GM12892 (cell line): ENCODE measurements around the gene KCNK13.
"Not testable (repeated sequence)": the region's sequence is repeated elsewhere in the genome, so short reads cannot be mapped to it uniquely, and the experiment has no call there.

ENCODE experiments used
- DNase-seq: peaks from one replicate; pipeline ENCODE4 v3.0.0; 2011; ENCODE audit not compliant: insufficient read length
- FAIRE-seq: peaks from 2 replicates; lab custom pipeline; 2011; peaks lifted over from hg19 to GRCh38; lab: Jason Lieb, UNC
- POLR2A ChIP-seq: IDR thresholded peaks from 2 replicates; pipeline ENCODE4 v1.6.1; 2011; ENCODE audit warnings: low read depth, low read length, control low read depth
- POLR2AphosphoS5 ChIP-seq: IDR thresholded peaks from 2 replicates; pipeline ENCODE4 v1.6.1; 2011; ENCODE audit warnings: low read depth, low read length, control low read depth
- TAF1 ChIP-seq: IDR thresholded peaks from 2 replicates; pipeline ENCODE4 v1.6.1; 2011; ENCODE audit warnings: low read depth, mild to moderate bottlenecking, control low read depth, low read length, borderline replicate concordance

KCNK13 gene

GRCh38 chr14:90184094-90184493 is 122.3 kb downstream of the KCNK13 start:
- FAIRE-seq (no peak), DNase-seq (no peak)
- no peak for TF ChIP-seq TAF1
- no peak for TF ChIP-seq POLR2A
- no peak for TF ChIP-seq POLR2AphosphoS5

- TF ChIP-seq TAF1 (no peak), POLR2A (no peak), POLR2AphosphoS5 (no peak)
- FAIRE-seq (no peak), DNase-seq (no peak)
These were observed 122.9 kb downstream of the KCNK13 start for GRCh38 chr14:90184571-90185266.

GRCh38 chr14:90188588-90188987 is 126.8 kb downstream of the KCNK13 start:
- no peak for FAIRE-seq
- TF ChIP-seq POLR2AphosphoS5 = no peak
- TF ChIP-seq TAF1 = no peak
- TF ChIP-seq POLR2A = no peak
- DNase-seq = no peak

- no peak for TF ChIP-seq POLR2A
- no peak for TF ChIP-seq TAF1
- TF ChIP-seq POLR2AphosphoS5 = no peak
- FAIRE-seq = no peak
- DNase-seq = no peak
These were observed 129.4 kb downstream of the KCNK13 start for GRCh38 chr14:90191154-90191553.

- no peak for FAIRE-seq
- DNase-seq = no peak
- TF ChIP-seq TAF1 = no peak
- no peak for TF ChIP-seq POLR2AphosphoS5
- no peak for TF ChIP-seq POLR2A
These were observed 129.8 kb downstream of the KCNK13 start for GRCh38 chr14:90191585-90191984.

- FAIRE-seq (no peak), DNase-seq (no peak)
- no peak for TF ChIP-seq POLR2AphosphoS5
These were observed 132.1 kb downstream of the KCNK13 start for GRCh38 chr14:90193925-90194324.

- FAIRE-seq (no peak), DNase-seq (no peak)
- TF ChIP-seq POLR2A = no peak
- TF ChIP-seq POLR2AphosphoS5 = no peak
- no peak for TF ChIP-seq TAF1
These were observed 132.9 kb downstream of the KCNK13 start for GRCh38 chr14:90194706-90195105.

- DNase-seq = no peak
- TF ChIP-seq TAF1 (no peak), POLR2AphosphoS5 (no peak), POLR2A (no peak)
- FAIRE-seq = no peak
These were observed 136.8 kb downstream of the KCNK13 start for GRCh38 chr14:90198541-90199060.

GRCh38 chr14:90200546-90200945 is 138.8 kb downstream of the KCNK13 start:
- not testable (repeated sequence) for DNase-seq, FAIRE-seq

- FAIRE-seq (no peak), DNase-seq (no peak)
- no peak for TF ChIP-seq TAF1
- no peak for TF ChIP-seq POLR2A
- TF ChIP-seq POLR2AphosphoS5 = no peak
These were observed 139.6 kb downstream of the KCNK13 start for GRCh38 chr14:90201344-90201743.

GRCh38 chr14:90204516-90204915 is 142.7 kb downstream of the KCNK13 start:
- no peak for TF ChIP-seq POLR2AphosphoS5
- TF ChIP-seq TAF1 = no peak
- TF ChIP-seq POLR2A = no peak
- FAIRE-seq (no peak), DNase-seq (no peak)

GRCh38 chr14:90213099-90213748 is 151.4 kb downstream of the KCNK13 start:
- DNase-seq (no peak), FAIRE-seq (no peak)
- TF ChIP-seq TAF1 (no peak), POLR2A (no peak)

GRCh38 chr14:90228478-90228877 is 166.7 kb downstream of the KCNK13 start:
- DNase-seq (no peak), FAIRE-seq (no peak)
- no peak for TF ChIP-seq POLR2A
- TF ChIP-seq TAF1 = no peak
- TF ChIP-seq POLR2AphosphoS5 = no peak

- not testable (repeated sequence) for FAIRE-seq, DNase-seq
These were observed 168.1 kb downstream of the KCNK13 start for GRCh38 chr14:90229942-90230341.
